Left ventricle myocardium inferior (tissue), 1 donor: Measurements from ENCODE around the gene MYO18B. TPM values are rescaled to one million over a fixed set of nuclear protein-coding genes. Genes with fewer than 3 reads are reported as not detected.

Experiments used
- DNase-seq: peaks from one replicate; pipeline ENCODE4 v3.0.0-alpha.2; 2020
- H3K27ac ChIP-seq: fragments of 200-600 bp; replicated peaks from 2 replicates; pipeline ENCODE4 v1.8.0; 2021
- H3K27me3 ChIP-seq: fragments of 200-600 bp; 2 replicates; pipeline ENCODE4 v1.8.0; 2021; ENCODE audit warnings: low read depth
- H3K36me3 ChIP-seq: fragments of 200-600 bp; 2 replicates; pipeline ENCODE4 v1.8.0; 2021
- H3K4me1 ChIP-seq: fragments of 200-600 bp; 2 replicates; pipeline ENCODE4 v1.8.0; 2021
- H3K4me3 ChIP-seq: fragments of 200-600 bp; 2 replicates; pipeline ENCODE4 v1.8.0; 2021; ENCODE audit warnings: mild to moderate bottlenecking, moderate library complexity
- H3K9me3 ChIP-seq: fragments of 200-600 bp; replicated peaks from 2 replicates; pipeline ENCODE4 v1.8.0; 2021
- CTCF ChIP-seq: fragments of 200-600 bp; IDR thresholded peaks from 2 replicates; pipeline ENCODE4 v1.8.0; 2021; ENCODE audit warnings: antibody characterized with exemption, mild to moderate bottlenecking, borderline replicate concordance
- intact Hi-C: fragments of 100-400 bp; cut with micrococcal nuclease; formaldehyde crosslinking; loops from one replicate; pipeline ENCODE4 v1.11.0; 2022
- total RNA-seq: library from RNA; stranded (reverse); fragmentation: NEBNext Ultra II Directional; extraction: Animal tissue kit (Norgen Biotek cat#: 25700); gene quantifications from one replicate; pipeline ENCODE4 v1.2.1, GENCODE V29; 2021
- donor health status: DM: no; HTN: yes; CAD: no; lungs with severe emphysema.

MYO18B gene
- total RNA-seq, 1 donor from 2014 or later: 163 TPM

- Histone ChIP-seq H3K27me3 (no peaks in the 10 kb centered on the region), H3K4me1 (peaks cover 28% of the 10 kb centered on the region), H3K27ac (peak overlapping the region; percentile 70), H3K9me3 (no peaks in the 10 kb centered on the region), H3K36me3 (peaks cover 22% of the 10 kb centered on the region), H3K4me3 (no peak overlapping the region)
- DNase-seq: no peak
- intact Hi-C loops: no loop called here
- no peak for TF ChIP-seq CTCF
Observed at GRCh38 chr22:25942115-25942855, 200.3 kb downstream of the MYO18B start.

GRCh38 chr22:25942856-25943411 lies 200.9 kb downstream of the MYO18B start:
- Histone ChIP-seq H3K36me3 (peaks cover 22% of the 10 kb centered on the region), H3K27me3 (no peaks in the 10 kb centered on the region), H3K9me3 (no peaks in the 10 kb centered on the region), H3K4me3 (no peak overlapping the region), H3K27ac (peak overlapping the region; percentile 70), H3K4me1 (peaks cover 28% of the 10 kb centered on the region)
- DNase-seq: peak; percentile 72
- no peak for TF ChIP-seq CTCF
- intact Hi-C loops: no loop called here

- no peak for TF ChIP-seq CTCF
- no peak for DNase-seq
- Histone ChIP-seq H3K4me1 (no peaks in the 10 kb centered on the region), H3K36me3 (peaks cover 68% of the 10 kb centered on the region), H3K27ac (no peak overlapping the region), H3K4me3 (no peak overlapping the region), H3K9me3 (no peaks in the 10 kb centered on the region), H3K27me3 (peaks cover 3% of the 10 kb centered on the region)
- intact Hi-C loops: no loop called here
Observed at GRCh38 chr22:25950111-25950510, 208.1 kb downstream of the MYO18B start.

- H3K36me3 ChIP-seq: peaks cover 83% of the 10 kb centered on the region
- no peak for TF ChIP-seq CTCF
- peaks cover 3% of the 10 kb centered on the region for H3K27me3 ChIP-seq
- H3K4me3 ChIP-seq: no peak overlapping the region
- H3K4me1 ChIP-seq: no peaks in the 10 kb centered on the region
- no peak overlapping the region for H3K27ac ChIP-seq
- intact Hi-C loops: no loop called here
- no peak for DNase-seq
- H3K9me3 ChIP-seq: no peaks in the 10 kb centered on the region
Observed at GRCh38 chr22:25953276-25953675, 211.3 kb downstream of the MYO18B start.

GRCh38 chr22:25953919-25954318 lies 211.9 kb downstream of the MYO18B start:
- intact Hi-C loops: no loop called here
- TF ChIP-seq CTCF: no peak
- DNase-seq: no peak
- Histone ChIP-seq H3K36me3 (peaks cover 81% of the 10 kb centered on the region), H3K27ac (no peak overlapping the region), H3K4me1 (no peaks in the 10 kb centered on the region), H3K4me3 (no peak overlapping the region), H3K27me3 (peaks cover 3% of the 10 kb centered on the region), H3K9me3 (no peaks in the 10 kb centered on the region)
